Stimulated activated CD4-positive, alpha-beta T cell treated with anti-CD3 and anti-CD28 coated beads, Interleukin-15, amount 100 ng/mL, for 1 hour (primary cell): ENCODE measurements around the gene LMO2.
A peak's percentile ranks its signal among the peaks of the same experiment; 100 is the strongest.

Experiments
- DNase-seq, 2 donors: peaks; one replicate each; pipeline ENCODE4 v3.0.0-alpha.2; 2020; ENCODE audit warnings: low read depth in 1 of 2, low spot score in 1 of 2

The LMO2 gene

GRCh38 chr11:33915526-33915925 is 23.6 kb upstream of the LMO2 start:
- DNase-seq = no peak

DNA sequence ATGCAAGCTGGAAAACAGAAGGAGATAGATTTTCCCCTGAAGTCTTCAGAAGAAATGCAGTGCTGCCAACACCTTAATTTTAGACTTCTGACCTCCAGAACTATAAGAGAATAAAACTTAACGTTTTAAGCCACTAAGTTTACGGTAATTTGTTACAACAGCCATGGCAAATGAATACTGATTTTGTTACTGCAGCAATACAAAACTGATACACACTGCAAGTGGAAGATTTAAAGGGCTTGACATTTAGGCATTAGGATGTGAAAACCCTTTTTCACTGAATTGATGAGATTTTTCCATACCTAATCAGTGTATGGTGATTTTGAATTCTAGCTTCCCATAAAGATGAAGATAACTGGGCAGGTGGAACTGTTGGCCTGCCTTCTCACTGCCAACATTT is 22.1 kb upstream of the LMO2 start:
- DNase-seq = no peak

GRCh38 chr11:33912405-33913361 is 20.8 kb upstream of the LMO2 start:
- DNase-seq = no peak

DNA sequence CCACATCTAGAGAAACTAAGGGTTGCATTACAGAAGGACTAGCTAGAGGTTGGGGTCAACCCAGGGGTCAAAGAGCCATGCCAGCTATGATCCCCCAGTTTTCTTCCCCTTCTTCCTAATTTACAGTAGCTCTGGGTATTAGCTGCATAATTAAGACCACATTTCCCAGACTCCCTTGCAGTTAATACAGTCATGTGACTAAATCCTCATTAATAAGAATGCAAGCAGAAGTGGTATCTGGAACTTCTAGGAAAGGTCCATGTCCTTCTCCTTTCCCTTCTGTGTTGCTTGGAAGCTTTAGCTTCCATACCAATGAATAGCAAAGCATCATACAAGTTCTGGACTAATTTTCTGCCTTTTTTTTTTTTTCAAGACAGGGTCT is 19.1 kb upstream of the LMO2 start:
- no peak for DNase-seq

DNA sequence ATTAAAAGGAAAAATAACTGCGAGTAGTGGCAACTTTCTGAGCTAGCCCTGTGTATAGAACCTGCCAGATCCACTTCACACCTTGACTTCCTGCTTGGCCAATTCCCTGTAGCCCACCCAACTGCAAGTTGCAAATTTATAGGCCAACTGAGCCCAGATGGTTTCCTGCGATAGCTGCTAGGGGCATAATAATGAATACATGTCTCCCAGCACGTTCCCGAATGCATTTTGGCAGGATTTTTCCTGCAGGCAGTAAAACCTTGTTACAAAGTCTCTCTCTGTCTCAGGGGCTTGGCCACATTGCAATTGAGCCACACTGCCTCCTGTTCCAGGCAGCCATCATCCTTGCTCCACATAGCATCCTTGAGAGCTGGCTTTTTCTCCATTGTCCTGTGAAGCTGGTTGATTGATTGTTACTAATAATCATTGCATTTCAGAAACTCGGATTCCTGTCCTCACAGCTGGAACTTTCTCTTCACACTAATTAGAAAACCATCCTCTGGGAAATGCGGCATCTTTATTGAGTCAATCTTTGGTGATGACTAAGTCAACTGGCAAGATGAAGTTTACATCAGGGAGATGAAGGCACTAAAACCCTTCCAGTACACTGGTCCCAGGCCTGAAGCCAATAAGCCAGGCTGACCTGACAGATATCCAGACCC is 18.6 kb upstream of the LMO2 start:
- DNase-seq = no peak

DNA sequence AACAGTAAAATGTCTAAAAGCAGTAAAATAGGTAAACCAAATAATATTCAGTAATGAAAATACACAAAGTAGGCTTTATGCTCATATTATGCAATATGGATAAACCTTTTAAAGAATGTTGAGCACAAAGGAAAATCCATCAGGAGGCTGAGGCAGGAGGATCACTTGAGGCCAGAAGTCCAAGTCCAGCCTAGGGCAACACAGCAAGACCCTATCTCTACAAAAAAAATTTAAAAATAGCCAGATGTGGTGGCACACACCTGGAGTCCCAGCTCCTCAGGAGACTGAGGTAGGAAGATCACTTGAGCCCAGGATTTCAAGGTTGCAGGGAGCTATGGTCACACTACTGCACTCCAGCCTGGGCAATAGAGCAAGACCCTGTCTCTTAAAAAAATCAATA is 17.7 kb upstream of the LMO2 start:
- no peak for DNase-seq

DNA sequence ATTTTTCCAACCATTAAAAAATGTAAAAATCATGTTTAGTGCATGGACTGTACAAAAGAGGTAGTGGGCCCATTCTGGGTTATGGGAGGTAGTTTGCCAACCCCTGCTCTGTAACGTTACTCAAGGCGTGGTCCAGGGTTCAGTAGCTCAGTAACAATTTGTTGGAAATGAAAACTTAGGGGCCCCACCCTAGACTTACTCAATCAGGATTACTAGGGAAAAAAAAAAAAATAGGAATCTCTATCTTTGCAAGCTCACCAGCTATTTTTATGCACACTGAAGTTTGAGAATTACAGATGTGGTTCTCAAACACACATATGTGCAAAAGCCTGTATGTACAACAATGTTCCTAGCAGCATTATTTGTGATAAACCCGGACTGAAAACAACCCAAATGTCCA is 17.3 kb upstream of the LMO2 start:
- DNase-seq = no peak

GRCh38 chr11:33907421-33907820 is 15.5 kb upstream of the LMO2 start:
- DNase-seq = no peak

DNA sequence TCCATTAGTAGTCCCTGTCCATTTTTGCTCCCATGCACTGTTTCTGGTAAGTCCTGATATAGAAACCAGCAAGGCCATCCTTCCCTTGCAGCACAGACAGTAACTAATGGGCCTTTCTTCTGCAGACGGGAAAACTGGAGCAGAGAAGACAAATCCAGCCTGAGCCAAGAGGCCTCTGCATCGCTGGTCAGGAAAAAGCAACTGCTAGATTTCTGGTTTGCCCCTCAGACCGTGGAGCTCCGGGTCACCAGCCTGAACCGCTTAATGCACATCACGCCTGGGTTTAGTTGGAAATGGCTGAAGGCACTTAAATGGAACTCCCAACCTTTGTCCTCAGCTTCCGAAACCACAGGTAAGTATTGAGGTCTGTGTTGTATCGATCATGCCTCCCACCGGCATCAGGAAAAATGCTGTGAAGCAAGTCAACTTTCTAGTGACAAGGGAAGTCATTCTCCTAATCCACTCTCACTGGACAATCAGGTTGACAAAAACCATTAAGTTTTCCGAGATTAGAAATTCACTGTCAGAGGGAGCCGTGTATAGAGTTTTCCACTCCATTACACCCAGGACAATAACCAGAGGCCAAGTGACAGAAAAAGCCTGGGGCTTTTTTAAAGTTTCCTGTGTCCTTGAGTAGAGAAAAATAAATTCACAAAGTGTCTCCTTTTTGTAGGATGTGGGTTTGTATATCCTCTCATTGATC is 14.8 kb upstream of the LMO2 start:
- no peak for DNase-seq

GRCh38 chr11:33904102-33904501 is 12.2 kb upstream of the LMO2 start:
- DNase-seq = no peak

DNA sequence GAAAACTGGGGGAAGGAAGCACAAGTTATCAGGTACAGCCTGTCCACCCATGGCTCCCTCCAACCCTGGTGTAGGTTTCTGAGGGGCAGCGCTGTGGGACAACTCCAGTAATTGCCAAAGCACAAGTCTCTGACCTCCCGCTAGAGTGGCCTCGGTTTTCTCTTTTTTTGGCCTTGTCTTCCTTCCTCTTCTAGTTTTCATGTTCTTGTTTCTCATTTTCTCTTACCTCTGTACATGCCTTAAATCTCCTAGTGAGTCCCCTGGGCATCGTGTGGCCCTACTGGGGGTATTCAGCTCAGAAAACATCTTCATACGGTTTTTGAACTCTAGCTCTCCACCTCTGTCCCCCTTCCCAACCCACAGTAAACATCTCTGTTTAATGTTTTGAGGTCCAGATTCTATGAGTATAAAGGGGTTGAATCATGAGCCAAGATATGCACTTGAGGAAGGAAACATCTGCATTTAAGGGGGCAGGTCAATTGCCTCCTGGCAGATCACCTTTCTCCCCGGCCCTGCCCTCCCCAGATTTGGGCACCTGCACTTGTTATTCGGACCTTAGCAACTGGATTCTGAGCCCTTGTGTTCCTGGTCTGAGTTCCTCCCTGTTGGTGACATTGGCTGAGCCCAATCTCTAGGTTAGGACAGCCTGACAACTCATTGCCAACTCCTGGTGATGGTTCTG is 8.4 kb upstream of the LMO2 start:
- DNase-seq = no peak

GRCh38 chr11:33899400-33900037 is 7.6 kb upstream of the LMO2 start:
- no peak for DNase-seq

- no peak for DNase-seq
Measured at GRCh38 chr11:33898957-33899356, 7.1 kb upstream of the LMO2 start.

- DNase-seq = no peak
Measured at GRCh38 chr11:33897761-33898375, 6.0 kb upstream of the LMO2 start.

DNA sequence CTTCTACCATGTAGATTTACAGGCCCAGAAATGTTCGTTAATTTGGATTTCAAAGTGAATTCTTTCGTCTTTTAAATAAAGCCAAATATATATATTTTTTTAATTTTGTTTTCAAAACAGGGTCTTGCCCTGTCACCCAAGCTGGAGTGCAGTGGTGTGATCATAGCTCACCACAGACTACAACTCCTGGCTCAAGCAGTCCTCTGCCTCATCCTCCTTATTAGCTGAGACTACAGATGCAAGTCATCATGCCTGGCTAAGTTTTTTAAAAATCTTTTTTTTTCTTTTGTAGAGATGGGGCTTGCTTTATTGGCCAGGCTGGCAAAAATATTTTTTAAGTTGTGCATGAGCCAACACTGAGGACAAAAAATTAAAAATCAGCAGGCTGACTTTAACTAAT is 5.0 kb upstream of the LMO2 start:
- DNase-seq = no peak

GRCh38 chr11:33895752-33896137 is 3.9 kb upstream of the LMO2 start:
- no peak for DNase-seq

GRCh38 chr11:33894398-33894746 is 2.5 kb upstream of the LMO2 start:
- DNase-seq = no peak

DNA sequence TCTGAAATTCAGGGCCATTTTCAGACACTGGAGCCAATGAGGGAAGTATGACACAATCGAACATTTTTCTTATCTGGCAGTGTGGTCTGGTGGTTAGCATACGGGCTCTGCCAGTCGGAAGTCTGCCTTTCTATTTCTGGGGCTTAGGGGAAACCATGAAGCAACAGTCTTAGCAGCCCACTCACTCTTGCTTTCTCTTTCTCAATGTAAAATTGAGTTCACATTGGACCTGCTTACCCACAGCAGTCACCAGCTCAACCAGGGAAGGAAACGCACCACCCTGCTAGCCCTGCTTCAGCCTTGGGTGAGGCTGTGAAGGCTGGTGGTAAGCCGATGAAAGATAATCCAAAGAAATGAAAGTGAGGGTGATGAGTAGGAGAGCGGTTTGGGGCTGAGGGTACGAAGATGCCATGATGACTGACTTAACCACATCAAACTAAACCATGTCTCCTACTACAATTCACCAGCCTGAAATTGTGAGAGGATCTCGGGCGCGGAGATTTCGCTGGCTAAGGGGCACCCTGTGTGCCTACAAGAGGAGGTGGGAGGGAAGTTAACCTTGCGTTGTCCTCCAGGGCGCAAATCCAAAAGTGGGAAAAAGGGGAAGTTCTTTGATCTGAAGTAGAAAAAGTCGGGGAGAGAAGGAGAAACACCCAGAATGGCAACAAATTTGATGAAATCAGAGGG is 2.0 kb upstream of the LMO2 start:
- peak; percentile 5 to 53 for DNase-seq

- DNase-seq = no peak
Measured at GRCh38 chr11:33892906-33893594, 1.2 kb upstream of the LMO2 start.
